A673 (cell line): ENCODE measurements around the gene COMMD3. TPM values are rescaled to one million over a fixed set of nuclear protein-coding genes. Genes with fewer than 3 reads are reported as not detected.

Experiments used
- BruUV-seq: library from RNA; stranded (reverse); fragments of 400-500 nt; replicated peaks from 2 replicates; lab custom pipeline; 2021; lab: Mats Ljungman, UMichigan
- CTCF ChIA-PET: fragments of 300-600 bp; sonication (Branson Sonifier 250); formaldehyde crosslinking; loops from one replicate; lab custom pipeline; 2022; ENCODE audit warnings: antibody characterized with exemption; lab: Charles Lee
- POLR2A ChIA-PET: fragments of 300-600 bp; sonication (Branson Sonifier 250); formaldehyde crosslinking; loops from one replicate; lab custom pipeline; 2022; ENCODE audit warnings: antibody characterized with exemption; ENCODE audit not compliant: low non-redundant PET; lab: Charles Lee
- DNase-seq: peaks from one replicate; pipeline ENCODE4 v3.0.0-alpha.2; 2015; ENCODE audit warnings: low spot score
- H3K27ac ChIP-seq: fragments of 200-600 bp; sonication (generic); 2 replicates; pipeline ENCODE4 v1.5.1; 2016; ENCODE audit warnings: mixed run types, low read depth, mild to moderate bottlenecking, mixed read lengths, antibody characterized with exemption, low read length; ENCODE audit not compliant: poor library complexity, severe bottlenecking
- H3K27me3 ChIP-seq: fragments of 200-600 bp; sonication (generic); replicated peaks from 2 replicates; pipeline ENCODE4 v1.6.1; 2017; ENCODE audit warnings: mixed run types, low read depth, mild to moderate bottlenecking, mixed read lengths, antibody characterized with exemption, low read length; ENCODE audit not compliant: insufficient read depth, poor library complexity
- H3K36me3 ChIP-seq: fragments of 200-600 bp; sonication (generic); 2 replicates; pipeline ENCODE4 v1.6.1; 2016; ENCODE audit warnings: mixed run types, mild to moderate bottlenecking, mixed read lengths, antibody characterized with exemption, low read length; ENCODE audit not compliant: insufficient read depth, poor library complexity, severe bottlenecking
- H3K4me1 ChIP-seq: fragments of 200-600 bp; sonication (generic); 2 replicates; pipeline ENCODE4 v1.6.1; 2017; ENCODE audit warnings: mixed run types, mild to moderate bottlenecking, mixed read lengths, antibody characterized with exemption, low read length; ENCODE audit not compliant: insufficient read depth, poor library complexity, severe bottlenecking
- H3K4me3 ChIP-seq: fragments of 200-600 bp; sonication (generic); 2 replicates; pipeline ENCODE4 v1.5.1; 2016; ENCODE audit warnings: low read depth, mixed run types, mild to moderate bottlenecking, mixed read lengths, low read length; ENCODE audit not compliant: poor library complexity, severe bottlenecking
- H3K9me3 ChIP-seq: fragments of 200-600 bp; sonication (generic); 2 replicates; pipeline ENCODE4 v1.6.1; 2016; ENCODE audit warnings: mixed run types, low read depth, mild to moderate bottlenecking, mixed read lengths, antibody characterized with exemption, low read length; ENCODE audit not compliant: poor library complexity, severe bottlenecking
- CTCF ChIP-seq: fragments of 300-800, 200-600 bp; sonication (generic); conservative IDR thresholded peaks from 2 replicates; pipeline ENCODE4 v1.5.1; 2017; ENCODE audit warnings: low read depth, mild to moderate bottlenecking, antibody characterized with exemption, low read length, moderate library complexity, mixed read lengths
- EZH2 ChIP-seq: fragments of 200-600 bp; sonication (generic); IDR thresholded peaks from 2 replicates; pipeline ENCODE4 v1.6.1; 2017; ENCODE audit warnings: borderline replicate concordance, low read depth, mild to moderate bottlenecking, mixed read lengths, antibody characterized with exemption, low read length; ENCODE audit not compliant: poor library complexity, severe bottlenecking
- intact Hi-C: fragments of 100-400 bp; cut with micrococcal nuclease; formaldehyde crosslinking; loops from one replicate; pipeline ENCODE4 v1.10.0; 2022; ENCODE audit not compliant: unreplicated experiment
- total RNA-seq: library from RNA; stranded (reverse); gene quantifications from 2 replicates; pipeline ENCODE4 v1.2.3, GENCODE V29; 2021

COMMD3 gene
- total RNA-seq, 1 experiment from 2014 or later, result 72.6 TPM

- no TSS peak for BruUV-seq
- CTCF ChIA-PET, result no interaction called here
- Histone ChIP-seq H3K27ac (no peak overlapping the region), H3K4me3 (peak overlapping the region; percentile 88), H3K36me3 (no peaks in the 10 kb centered on the region), H3K27me3 (peaks cover 11% of the 10 kb centered on the region), H3K4me1 (peaks cover 25% of the 10 kb centered on the region), H3K9me3 (no peaks in the 10 kb centered on the region)
- DNase-seq, result no peak
- TF ChIP-seq EZH2, result no peak
- intact Hi-C loops, result loop anchor here (5.0 kb wide), 1 partner anchor 91 kb away; no protein-coding TSS in a partner anchor
- POLR2A ChIA-PET, result no interaction called here
Observed at GRCh38 chr10:22317771-22318565, 1.8 kb downstream of the COMMD3 start.

- intact Hi-C loops, result loop anchor here (5.0 kb wide), 1 partner anchor 91 kb away; no protein-coding TSS in a partner anchor
- Histone ChIP-seq H3K27me3 (peaks cover 12% of the 10 kb centered on the region), H3K36me3 (no peaks in the 10 kb centered on the region), H3K4me3 (no peak overlapping the region), H3K27ac (no peak overlapping the region), H3K4me1 (peaks cover 33% of the 10 kb centered on the region), H3K9me3 (no peaks in the 10 kb centered on the region)
- no TSS peak for BruUV-seq
- TF ChIP-seq EZH2 (no peak), CTCF (no peak)
- ChIA-PET POLR2A (no interaction called here), CTCF (no interaction called here)
- no peak for DNase-seq
Observed at GRCh38 chr10:22318772-22319171, 2.6 kb downstream of the COMMD3 start.

- Histone ChIP-seq H3K27me3 (peaks cover 12% of the 10 kb centered on the region), H3K4me1 (peaks cover 41% of the 10 kb centered on the region), H3K9me3 (no peaks in the 10 kb centered on the region), H3K27ac (peak overlapping the region; percentile 67), H3K36me3 (no peaks in the 10 kb centered on the region), H3K4me3 (peak overlapping the region; percentile 42)
- intact Hi-C loops, result loop anchor here (5.0 kb wide), 1 partner anchor 92 kb away; no protein-coding TSS in a partner anchor
- TF ChIP-seq CTCF (no peak), EZH2 (no peak)
- no TSS peak for BruUV-seq
- DNase-seq, result no peak
- CTCF ChIA-PET, result no interaction called here
- POLR2A ChIA-PET, result interaction anchor here (0.6 kb wide), 1 partner anchor 639 kb away, joined by 3 read pairs; no protein-coding TSS in a partner anchor
Observed at GRCh38 chr10:22319547-22319979, 3.4 kb downstream of the COMMD3 start.
